ENCODE data around the gene CTNNA2.
A peak's percentile ranks its signal among the peaks of the same experiment; 100 is the strongest.

The CTNNA2 gene

DNA sequence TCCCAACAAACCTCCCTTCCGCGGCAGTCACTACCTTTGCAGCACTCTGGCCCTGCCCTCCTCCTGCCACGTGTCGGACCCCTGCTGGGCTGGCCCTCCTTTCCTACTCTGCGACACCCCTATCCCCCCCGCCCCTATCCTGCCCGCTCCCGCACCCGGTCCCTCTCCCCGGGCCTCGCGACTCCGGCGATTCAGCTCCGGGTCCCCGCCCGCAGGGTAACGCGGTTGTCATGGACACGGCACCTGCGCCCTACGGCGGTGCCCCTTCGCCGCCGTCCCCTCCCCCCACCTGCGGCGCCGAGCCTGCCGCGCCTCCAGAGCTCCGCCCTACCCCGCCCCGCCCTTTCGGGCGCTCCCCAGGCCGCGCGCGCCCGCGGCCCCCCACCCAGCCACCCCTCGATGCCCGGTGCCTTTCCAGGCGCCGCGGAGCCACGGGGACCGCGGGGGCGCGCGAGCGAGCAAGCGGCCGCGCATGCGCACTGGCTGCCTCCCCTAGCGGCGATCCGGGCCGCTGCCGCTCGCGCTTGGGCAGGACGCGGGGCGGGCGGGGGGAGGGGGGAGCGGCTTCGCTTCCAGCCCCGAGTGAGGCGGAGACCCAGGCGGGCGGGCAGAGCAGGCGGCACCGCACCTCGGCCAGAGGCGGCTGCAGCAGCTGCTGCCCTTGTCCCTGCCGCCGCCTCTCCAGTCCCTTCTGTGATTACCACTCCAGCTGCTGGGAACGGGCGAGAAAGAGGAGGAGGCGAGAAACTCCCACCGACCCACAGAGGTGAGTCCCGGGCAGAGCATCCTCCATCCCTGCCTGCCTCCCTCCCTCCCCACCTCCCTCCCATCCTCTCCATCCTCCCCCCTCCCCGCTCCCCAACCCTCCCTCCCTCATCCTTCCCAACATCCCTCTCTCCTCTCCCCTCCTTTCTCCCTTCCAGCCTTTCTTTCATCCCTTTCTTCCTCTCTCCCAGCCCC lies at the start of gene CTNNA2:
TSS of gene CTNNA2 (plus strand) at position 610 of the 960 bp plus-strand sequence.
- DNase-seq = peak; percentile 50

DNA sequence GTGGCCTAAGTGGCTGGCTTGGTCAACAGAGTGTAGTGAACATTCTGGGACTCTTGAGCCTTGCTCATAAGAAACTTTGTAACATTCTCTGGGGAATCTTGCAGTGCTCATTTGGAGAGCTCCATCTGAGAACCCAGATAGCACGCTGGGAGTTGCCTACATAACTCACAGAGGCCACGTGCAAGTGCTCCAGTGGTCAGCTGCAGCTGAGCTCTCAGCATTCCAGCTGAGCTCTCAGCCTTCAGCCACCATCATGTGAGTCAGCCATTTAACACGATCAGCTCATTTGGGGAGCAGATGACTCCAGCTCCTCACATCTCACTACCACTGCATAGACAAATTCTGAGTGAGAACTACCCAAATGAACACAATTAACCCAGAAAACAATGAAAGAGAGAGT lies 25.5 kb upstream of the CTNNA2 start:
- no peak for DNase-seq

DNA sequence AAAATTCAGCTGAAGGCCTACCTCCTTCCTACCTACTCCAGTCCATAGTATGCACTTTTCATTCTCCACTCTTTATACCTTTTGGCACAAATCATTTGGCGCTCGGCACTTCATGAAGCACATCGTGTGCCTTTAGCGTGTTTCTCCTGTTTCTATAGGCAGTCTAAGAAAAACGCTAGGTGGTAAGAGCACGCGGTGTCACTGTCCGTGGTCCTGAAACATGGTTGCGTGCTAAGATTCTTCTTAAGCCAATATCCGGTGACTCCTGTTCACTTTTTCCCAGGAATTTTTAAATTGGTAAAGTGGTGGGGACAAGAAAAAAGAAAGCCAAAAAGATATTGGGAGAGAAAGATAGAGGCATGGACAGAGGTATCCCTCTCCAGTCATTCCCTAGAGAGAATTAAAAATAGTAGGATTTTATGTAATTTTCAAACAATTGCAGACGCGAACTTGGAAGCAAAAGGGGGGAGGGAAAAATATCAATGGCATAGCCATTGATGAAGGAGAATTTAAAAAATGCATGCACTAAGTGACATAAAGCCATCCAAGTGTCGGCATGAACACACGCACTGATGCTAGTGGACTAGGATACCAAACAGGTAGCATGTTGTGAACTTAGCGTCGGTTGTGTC lies 1.4 kb upstream of the CTNNA2 start:
- no peak for DNase-seq

DNA sequence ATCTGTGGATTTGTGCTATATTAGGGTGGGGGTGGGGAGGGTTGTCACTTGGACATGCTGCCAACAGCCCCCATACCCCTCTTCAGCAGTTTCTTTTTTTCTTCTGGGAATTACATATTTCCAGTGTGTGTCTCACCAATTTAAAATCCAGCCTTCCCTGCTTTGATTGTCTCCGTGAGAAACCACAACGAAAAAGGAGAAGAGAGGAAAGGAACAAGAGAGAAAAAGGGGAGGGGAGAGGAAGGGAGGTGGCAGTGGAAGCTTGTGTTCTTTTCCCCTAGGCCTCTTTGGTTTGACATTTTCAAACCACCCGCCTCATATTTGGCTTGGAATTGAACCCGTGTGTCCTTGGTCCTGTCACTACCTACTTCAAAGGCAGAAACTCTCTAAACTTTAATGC lies 860 bp downstream of the CTNNA2 start:
- DNase-seq = no peak

DNA sequence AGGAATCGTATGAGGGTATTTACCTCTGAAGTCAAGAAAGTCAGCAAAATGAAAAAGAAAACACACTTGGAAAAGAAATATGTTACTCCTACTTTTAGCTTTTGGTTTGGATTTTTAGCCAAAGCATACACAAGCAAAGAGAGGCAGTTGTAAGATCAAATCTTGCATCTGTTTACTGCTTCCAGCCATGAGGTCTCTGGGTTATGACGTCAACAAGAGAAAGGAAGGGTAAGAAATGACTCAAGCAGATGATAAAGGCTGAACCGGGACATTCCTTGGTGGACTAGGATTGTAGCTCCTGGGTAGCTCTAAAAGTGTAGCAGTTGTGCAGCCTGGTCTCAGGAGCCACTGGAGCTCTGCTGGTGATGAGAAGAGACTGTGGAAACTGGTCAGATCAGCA lies 16.8 kb downstream of the CTNNA2 start:
- DNase-seq = no peak

DNA sequence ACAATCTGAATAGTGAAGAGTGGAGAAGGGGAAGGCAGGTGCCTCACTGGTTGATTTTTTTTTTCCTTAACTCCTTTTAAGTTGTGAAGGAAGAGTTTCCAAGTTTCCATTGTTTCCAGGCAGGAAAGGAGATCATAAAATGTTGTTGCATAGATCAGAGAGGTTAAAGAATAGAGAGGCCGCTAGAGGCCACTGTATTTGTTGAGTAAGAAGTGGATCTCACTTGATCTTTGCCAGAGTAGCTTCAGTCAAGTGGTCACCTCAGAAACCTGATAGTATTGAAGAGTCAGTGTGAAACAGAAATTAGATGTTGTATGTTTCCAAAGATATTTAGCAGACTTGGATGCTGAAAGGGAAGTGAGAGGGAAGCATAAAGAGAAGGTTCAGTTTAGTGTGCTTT lies 17.6 kb downstream of the CTNNA2 start:
- DNase-seq = no peak

DNA sequence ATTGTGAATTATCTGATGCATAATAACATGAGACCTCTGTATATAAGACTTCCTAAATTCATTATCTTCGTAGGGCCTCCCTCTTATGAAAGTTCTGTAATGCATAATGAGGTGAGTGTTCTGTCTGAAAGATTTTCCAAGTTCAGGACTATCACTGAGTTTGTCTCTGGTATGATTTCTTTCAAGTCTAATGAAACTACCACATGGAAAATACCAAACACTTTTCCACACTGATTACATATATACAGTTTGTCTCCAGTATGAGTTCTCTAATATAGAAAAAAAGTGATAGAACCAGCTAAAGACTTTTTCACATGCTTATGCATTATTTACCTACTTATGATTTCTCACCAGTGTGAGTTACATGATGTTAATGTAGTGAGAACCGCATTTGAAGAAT lies 34.7 kb downstream of the CTNNA2 start:
- DNase-seq = no peak

DNA sequence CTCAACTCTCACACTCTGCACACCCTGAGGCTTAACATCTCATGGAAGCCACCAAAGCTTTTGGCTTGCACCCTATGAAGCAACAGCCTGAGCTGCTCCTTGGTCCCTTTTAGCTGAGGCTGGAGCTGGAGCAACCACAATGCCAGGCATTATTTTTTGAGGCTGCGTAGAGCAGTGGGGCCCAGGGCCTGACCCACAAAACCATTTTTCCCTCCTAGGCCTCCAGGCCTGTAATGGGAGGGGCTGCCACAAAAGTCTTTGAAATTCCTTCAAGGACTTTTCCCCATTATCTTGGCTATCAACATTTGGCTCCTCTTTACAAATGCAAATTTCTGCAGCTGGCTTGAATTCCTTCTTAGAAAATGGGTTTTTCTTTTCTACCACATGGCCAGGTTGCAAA lies 39.8 kb downstream of the CTNNA2 start:
- no peak for DNase-seq

DNA sequence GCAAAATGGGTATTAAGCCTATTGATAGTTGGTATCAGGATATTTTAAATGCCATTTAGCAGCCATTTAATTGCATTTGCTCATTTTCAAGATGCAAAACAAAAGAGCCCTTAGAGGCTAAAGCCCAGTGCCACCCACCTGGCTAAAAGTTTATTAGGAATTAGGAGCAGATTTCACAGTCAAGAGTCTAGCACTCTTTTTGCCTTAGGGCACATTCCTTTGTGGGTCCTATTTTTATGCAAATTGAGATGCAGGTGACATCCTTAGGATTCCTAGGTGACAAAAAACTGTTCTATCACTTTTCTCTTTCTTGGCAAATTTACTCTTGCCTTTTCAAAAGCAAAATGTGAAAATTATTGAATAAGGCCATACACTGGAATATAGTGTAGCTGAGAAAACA lies 42.0 kb downstream of the CTNNA2 start:
- no peak for DNase-seq

DNA sequence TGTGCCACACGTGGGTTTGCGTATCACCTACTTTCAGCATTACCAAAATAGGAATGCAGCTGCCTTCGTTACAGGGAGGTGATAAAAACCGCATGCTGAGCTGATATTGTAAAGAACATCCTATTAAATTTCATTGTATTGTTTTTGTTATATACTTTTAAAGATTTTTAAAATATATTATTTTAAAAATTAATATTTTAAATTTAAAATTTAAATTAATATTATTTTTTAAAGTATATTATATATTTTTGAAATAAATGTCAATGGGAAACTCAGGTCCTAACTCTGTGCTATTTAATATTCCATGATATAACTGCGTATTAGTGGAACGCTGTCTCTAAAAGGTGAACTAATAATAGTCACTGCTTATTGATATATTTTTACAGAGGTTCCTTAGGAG lies 51.2 kb downstream of the CTNNA2 start:
- no peak for DNase-seq

DNA sequence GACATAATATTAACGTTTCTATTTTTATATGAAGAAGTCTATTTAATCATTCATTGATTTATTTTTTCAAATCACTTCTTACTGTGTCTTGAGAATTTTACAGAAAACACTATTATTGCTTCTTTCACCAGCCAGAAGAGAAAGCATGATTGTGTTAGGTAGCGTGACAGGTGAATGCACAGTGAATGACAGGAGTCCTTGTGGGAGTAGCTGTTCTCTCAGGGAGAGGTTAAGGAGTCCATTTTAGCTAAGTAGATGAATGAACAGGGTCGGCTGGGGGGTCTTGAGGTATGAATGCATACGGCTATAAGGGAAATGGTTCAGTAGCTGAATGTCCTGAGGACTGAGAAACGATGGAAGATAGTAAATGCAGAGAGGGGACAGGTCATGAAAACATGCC lies 56.2 kb downstream of the CTNNA2 start:
- DNase-seq = no peak

DNA sequence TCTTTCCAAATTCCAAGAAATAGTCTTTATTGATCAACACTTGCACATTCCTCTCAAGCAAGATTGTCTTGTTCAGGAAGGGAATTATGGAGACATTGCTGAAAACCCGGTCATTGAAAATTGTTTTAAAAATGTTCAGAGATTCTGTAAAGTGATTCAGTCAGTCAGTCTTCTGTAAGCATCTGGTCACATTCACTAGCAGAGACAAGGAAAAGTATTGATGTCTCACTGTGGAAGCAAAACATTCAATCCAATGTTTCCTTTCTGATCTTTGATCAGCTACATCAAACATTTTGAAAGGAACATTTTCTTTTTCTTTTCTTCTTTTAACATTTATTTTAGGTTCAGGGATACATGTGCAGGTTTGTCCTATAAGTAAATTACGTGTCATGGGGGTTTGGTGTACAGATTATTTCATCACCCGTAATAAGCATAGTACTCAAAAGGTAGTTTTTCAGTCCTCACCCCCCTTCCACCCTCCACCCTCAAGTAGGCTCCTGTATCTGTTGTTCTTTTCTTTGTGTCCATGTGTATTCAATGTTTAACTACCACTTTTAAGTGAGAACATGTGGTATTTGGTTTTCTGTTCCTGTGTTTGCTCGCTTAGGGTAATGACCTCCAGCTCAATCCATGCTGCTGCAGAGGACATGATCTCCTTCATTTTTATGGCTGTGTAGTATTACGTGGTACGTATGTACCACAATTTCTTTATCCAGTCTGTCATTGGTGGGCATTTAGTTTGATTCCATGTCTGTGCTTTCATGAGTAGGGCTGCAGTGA lies 61.2 kb downstream of the CTNNA2 start:
- no peak for DNase-seq

DNA sequence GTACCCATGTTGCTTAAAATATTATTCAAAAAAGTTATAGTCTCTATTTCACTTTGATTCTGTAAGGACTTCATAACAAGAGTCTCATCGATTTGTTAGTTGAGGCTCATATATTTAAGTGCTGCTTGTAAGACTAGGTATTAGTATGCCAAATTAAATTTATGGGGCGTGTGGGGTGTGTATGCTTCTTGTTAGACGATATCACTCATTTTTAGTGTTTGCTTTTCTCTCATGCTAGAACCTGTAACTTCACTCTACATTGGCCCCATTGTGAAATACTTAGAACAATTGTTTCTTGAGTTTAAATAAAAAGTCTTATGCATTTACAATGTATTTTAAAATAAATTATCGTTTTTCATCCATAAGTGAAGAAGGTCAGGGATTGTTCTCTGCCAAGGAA lies 63.6 kb downstream of the CTNNA2 start:
- DNase-seq = no peak

DNA sequence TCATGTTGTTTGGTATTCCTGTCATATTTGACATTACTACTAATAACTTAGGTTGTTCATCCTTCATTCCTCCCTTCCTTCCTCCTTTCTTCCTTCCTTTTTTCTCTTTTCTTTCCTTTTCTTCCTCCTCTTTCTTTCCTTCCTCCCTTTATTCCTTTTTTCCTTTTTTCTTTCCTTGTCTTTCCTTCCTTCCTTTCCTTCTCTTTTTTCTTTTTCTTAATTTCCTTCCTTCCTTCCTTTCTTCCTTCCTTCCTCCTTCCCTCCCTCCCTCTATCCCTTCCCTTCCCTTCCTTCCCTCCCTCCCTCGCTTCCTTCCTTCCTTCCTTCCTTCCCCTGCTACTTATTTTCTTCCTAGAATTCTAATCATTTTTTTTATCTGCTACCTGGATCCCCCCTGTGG lies 66.1 kb downstream of the CTNNA2 start:
- no peak for DNase-seq

DNA sequence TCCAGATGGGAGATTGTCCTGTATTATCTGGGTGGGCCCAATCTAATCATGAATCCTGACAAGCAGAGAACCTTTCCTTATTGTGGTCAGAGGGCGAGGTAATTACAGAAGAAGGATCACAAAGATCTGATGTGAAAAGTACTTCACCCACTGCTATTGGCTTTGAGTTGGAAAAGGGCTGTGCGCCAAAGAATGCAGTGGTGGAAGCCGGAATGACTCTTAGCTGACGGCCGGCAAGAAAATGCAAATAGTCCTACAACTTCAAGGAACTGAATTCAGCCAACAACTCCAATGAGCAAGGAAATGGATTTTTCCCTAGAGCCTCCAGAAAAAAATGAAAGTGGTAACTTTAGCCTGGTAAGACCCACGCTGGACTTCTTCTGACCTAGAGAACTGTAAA lies 67.3 kb downstream of the CTNNA2 start:
- no peak for DNase-seq

DNA sequence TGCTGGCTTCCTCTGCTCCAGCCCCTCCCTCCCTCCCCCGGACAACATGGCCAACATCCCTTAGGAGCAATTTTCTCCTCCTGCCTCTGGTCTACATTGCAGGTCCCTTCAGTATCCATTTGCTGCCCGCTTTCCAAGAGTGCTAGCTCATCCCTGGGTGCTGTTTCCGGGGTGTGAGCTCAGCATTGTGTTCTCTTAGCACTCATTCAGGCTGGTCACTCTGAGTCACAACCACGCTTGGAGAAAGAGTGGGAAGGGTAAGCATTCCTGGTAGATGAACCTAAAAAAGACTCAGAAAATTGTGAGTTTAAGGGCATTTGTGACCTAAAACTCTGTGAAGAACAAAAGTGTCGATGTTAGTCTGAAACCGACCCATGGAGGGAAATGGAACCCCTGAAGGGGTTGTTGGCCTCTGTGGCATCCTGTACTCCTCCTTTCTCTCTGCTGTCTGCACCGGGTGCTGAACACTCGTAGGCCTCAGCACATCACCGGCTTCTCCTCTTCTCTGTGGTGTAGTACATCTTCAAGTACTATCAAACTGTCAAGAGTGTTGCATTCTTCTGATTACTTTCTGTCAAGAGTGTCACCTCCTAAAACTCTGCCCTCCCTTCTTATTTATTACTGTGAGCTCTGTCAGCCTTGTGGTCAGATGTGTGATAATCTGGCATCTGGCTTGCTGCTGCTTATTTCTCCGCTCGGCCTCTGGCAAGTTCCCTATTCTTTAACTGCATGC lies 73.0 kb downstream of the CTNNA2 start:
- no peak for DNase-seq

DNA sequence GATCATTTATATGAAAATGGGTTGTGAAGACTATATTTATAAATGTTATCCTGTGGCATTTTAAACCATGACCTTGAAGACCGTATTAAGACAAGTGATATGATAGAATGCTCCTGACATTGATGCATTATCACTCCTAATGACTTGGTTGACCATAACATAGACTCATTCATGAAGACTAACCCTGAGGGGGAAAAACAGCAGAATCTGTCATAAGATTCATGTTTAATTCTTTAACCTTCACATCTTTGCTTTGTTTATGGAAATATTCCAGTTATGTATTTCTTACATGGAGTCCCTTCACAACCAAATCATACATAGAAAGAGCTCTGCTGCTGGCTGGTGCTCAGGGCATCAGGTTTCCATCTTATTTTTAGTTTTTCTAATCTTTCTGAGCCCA lies 78.4 kb downstream of the CTNNA2 start:
- DNase-seq = no peak

DNA sequence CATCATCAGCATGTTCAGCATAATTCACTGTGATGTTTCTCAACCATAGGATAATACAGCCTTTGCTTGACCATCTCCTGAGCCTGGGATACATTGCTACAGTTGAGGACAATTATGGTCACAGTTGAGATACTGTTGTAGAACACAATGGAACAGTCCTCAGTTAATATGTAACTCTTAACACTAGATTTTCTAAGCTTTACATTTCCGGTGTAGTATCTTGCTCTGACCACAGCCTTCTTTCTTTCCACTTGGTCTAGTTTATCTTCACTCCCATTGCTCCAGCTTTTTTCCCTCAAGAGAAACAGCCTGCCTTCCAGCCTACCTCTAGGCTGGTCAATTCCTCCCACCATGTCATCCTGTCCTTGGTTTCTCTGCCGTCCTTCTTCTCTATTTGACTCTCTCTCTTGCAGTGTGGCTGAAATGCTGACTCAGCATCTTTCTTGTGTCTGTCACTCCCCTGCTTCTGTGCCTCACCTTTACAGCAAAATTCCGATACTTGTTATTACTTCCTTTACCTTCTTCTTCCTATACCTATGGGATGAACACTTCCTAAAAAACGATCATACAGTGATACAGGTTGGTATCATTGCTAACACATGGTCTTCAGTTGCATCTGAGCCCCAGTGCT lies 80.5 kb downstream of the CTNNA2 start:
- DNase-seq = no peak

DNA sequence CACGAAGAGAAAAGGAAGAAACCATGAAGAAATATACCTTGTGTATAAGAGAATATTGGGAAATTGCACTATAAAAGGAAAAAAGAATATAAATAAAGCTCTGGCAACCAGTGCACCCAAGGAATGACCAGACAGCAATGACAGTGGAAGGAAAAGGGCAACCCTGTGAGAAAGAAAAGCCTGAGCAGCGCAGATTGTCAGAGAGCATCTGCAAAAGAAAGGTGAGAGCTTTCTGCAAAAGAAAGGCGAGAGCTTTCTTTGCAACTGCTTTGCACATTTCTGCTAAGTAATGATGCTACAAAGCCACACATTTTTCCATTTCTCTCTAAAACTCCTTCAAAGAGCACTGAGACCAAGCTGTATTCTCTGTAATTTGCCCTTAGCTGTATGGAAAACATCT lies 83.6 kb downstream of the CTNNA2 start:
- no peak for DNase-seq

DNA sequence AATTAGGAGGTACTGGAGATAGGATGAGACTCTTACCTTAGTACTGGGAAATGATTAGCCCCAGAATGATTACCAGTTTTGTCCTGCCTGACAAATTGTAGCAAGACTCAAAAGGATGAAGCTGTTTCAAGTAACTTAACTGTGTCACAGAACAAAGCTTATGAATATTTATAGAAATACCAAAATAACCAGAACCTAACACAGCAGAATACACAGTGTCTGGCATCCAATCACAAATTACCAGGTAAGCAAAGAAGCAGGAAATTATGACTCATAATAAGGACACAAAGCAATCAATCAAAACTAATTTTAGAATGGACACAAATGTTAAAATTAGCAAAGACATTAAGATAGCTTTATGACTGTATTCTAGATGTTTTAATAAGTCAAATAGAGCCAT lies 91.9 kb downstream of the CTNNA2 start:
- DNase-seq = no peak

DNA sequence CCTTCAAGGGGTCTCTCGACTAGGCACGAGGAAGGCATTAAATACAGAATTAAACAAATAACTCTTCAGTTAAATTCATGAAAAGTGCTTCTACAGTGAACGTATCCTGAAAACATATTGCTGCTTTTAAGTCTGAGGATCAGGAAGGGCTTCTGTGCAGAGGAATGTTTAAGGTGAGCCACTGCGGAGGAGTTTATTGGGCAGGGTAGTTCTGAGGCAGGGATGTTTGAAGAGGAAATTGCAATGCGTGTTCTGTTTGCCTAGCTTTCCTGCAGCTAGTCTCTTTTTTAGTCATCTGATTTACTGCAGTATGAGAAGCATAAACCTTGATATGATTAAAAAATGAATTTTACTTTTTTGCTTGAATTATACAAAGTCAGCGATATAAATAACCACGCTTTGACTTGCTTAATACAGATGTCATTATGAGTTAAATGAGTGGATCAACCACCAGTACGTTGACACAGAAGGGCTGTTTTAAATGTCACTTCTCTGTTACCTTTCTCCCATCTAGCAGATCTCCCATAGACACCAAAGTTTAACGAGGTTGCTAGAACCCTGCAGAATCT lies 98.7 kb downstream of the CTNNA2 start:
- DNase-seq = no peak

DNA sequence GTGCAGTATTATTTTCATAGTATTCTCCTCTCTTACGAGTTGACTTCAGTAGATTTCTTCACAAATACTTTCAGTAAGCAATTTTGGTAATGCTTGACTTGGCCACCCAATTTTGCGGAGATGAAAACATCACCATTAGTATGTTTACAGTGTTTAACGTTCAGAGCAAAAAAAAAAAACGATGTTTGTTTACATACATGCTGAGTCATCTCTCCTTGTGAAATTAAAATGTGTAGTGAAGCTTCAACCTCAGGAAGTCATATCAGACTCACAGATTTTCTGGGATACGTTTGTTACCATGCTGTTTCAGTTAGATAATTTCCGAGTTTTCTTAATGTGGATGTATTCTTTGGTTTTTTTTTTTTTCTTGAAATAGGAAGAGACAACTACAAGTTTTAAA lies 100.1 kb downstream of the CTNNA2 start:
- no peak for DNase-seq

Measured in NCI-H1694 (cell line).